Endometrium (tissue), 2 donors: Measurements from ENCODE around the gene PROCA1.
"Not testable (repeated sequence)": the region's sequence is repeated elsewhere in the genome, so short reads cannot be mapped to it uniquely, and the experiment has no call there.

ENCODE experiments used
- FAIRE-seq: peaks from 2 replicates; lab custom pipeline; 2012; peaks lifted over from hg19 to GRCh38; lab: Jason Lieb, UNC
- donor health status: control.
- donor health status: control.

Gene PROCA1

GRCh38 chr17:28725660-28726225 lies 14.1 kb upstream of the PROCA1 start:
- FAIRE-seq: no peak

GRCh38 chr17:28725166-28725659 lies 13.5 kb upstream of the PROCA1 start:
- FAIRE-seq: no peak

DNA sequence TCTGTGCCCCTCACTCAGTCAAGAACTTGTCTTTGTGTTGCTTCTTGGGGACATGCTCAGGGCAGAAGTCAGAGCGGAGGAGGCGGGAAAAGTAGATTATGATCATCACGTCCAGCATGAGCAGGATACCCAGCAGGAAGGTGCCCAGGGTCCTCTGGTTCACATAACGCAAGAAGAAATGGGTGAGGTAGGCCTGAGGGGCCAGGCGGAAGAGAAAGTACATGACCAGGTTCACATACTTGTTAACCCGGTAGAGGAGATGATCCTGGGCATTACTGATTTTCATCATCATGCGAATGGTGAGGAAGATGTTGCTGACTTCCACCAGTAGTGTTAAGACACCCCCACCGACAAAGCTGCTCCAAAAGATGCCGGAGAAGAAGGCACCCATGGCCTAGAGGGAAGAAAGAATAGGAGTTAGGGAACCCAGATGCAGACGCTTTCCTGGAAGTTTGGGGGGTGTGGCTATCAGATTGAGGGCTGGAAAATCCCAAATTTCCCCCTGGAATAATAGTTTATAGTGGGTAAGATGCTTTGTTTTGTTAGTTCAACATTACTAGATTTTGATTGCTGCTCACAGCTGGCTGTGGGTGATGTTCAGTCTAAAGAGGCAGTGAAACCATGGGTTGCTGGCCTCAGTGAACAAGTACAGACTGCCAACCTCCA lies 12.9 kb upstream of the PROCA1 start:
- no peak for FAIRE-seq

DNA sequence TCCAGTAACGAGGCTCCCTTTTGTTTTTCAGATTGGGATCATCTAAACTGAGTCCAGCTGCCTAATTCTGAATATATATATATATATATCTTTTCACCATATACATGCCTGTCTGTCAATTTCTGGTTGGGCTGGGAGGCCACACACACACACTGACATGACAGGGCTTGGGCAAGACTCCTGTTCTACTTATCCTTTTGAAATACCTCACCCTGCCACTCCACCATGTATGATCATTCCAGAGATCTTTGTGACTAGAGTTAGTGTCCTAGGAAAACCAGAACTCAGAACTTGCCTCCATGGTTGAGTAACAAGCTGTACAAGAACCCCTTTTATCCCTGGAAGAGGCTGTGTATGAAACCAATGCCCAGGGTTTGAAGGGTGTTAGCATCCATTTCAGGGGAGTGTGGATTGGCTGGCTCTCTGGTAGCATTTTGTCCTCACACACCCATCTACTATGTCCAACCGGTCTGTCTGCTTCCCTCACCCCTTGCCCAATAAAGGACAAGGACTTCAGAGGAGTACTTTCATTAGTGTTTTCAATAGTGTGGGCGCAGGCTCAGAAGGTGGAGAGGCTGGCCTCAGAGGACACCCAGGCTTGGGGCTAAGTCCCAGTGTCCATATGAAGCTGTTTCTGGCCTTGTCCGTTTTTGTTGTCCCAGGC lies 12.3 kb upstream of the PROCA1 start:
- not testable (repeated sequence) for FAIRE-seq

DNA sequence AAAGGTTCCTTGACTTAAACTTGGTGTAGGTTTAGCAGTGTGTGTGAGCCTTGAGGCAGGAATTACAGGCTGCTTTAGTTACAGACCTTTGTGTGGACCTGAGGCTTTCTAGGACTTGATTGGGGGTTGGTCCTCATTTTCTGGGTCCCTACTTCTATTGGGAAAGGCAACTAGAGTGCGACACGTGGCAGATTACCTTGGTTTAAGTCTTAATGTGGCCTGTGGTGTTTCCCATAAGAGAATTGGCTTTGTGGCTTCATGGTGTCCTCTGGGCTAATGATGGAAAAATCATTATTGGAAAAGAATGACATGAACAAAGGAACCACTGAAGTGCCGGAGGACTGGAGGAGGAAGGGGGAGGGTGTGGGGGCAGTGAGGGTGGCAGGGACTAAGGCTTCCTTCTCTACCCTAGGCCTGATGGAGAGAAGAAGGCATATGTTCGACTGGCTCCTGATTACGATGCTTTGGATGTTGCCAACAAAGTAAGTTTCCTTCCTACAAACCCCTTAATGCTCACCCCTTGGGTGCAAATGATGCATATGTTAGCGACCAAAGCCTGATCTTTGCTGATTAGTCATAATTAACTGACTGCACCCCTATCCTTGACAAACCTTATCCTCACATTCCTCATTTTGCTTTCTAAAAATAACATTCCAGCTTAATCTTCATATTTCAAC lies 11.6 kb upstream of the PROCA1 start:
- FAIRE-seq: no peak

DNA sequence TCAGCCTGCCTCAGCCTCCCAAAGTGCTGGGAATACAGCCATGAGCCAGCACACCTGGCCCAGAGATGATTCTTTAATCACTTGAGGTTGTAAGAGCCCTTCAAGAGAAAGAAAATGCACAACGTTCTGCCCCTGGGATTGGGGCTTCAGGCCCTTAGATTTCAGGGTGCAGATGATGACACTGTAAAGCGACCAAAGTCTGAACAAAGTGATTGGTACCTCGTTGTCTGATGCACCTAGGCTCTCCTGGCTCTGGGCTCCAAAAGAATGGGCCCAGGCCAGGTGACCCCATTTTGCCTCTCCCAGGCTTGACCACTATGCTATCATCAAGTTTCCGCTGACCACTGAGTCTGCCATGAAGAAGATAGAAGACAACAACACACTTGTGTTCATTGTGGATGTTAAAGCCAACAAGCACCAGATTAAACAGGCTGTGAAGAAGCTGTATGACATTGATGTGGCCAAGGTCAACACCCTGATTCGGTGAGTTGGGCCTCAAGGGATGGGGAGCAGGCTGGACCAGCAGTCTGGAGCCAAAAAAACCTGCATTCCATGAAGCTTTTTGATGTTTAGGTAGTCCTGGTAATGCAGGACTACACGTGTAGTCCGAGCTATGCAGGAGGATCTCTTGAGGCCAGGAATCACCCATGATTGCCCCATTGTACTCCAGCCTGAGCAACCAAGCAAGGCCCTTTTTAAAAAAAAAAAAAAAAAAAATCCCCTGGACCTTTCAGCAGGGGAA lies 10.9 kb upstream of the PROCA1 start:
- no peak for FAIRE-seq

- FAIRE-seq: not testable (repeated sequence)
Observed at GRCh38 chr17:28720997-28721329, 9.3 kb upstream of the PROCA1 start.

GRCh38 chr17:28720247-28720996 lies 8.7 kb upstream of the PROCA1 start:
- no peak for FAIRE-seq

GRCh38 chr17:28719021-28719433 lies 7.3 kb upstream of the PROCA1 start:
- no peak for FAIRE-seq

DNA sequence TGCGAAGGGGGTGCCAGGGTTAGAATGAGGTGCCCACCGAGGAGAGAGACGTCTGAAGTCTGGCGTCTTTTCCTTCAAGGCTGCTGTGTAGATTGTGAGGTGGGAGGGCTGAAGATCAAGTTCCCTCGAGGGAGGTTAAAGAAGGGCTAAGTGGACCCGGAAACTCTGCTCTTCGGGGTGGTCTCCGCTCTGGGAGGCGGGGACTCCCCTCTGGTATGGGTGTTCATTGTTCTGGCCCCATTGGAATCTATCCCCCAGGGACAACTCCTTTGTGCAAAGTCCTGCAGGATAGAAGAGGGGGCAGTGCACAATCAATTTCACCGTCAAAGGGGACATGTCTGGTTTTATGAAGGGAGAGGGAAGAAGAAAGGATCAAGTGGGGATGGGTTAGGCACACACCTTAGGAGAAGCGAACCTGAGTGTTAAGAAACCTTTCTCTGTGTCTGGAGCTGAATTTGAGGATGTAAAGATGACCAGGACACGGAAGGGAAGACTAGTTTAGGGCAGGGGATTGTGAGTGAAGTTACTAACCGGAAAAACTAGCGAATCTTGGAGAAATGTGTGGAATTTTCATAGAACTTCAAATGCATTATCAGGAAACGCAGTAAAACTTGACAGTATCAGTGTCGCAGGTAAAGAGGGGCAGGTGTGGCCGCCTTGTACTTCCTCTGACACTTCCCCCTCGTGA lies 6.8 kb upstream of the PROCA1 start:
- no peak for FAIRE-seq

- FAIRE-seq: no peak
Observed at GRCh38 chr17:28717578-28718332, 6.1 kb upstream of the PROCA1 start, which contains the start of gene RAB34. TSS of gene RAB34 (minus strand) at chr17:28717868. CDS start at chr17:28717266, 602 bp downstream.

- no peak for FAIRE-seq
Observed at GRCh38 chr17:28716740-28717577, 5.3 kb upstream of the PROCA1 start.

GRCh38 chr17:28715217-28715616 lies 3.5 kb upstream of the PROCA1 start:
- no peak for FAIRE-seq

DNA sequence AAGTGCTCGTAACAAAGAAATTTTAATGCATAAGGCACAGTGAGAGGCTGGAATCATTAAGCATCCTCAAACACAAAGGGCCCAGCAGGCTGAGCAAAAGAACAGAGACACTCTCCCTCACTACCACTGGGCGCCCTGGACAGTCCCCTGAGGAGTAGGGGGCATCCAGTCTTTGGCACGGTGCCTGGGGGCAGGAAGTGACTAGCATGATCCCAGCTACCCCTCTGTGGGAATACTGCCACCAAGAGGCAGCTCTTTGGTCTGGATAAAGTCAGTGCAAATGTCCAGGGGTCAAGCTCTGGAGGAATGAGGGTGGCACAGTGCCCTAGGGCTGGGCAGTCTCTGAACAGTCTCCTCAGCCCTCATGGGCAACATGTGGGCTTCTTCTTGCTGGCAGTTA lies 2.6 kb upstream of the PROCA1 start:
- no peak for FAIRE-seq

- FAIRE-seq: no peak
Observed at GRCh38 chr17:28712705-28713415, 1.2 kb upstream of the PROCA1 start.

- no peak for FAIRE-seq
Observed at GRCh38 chr17:28712032-28712704, 480 bp upstream of the PROCA1 start.

GRCh38 chr17:28710861-28711722 lies 596 bp downstream of the PROCA1 start:
- FAIRE-seq: no peak
